GM18499 (cell line): Measurements from ENCODE around the gene PPFIA2.

Experiments
- ATAC-seq: cut with Tn5 transposase; IDR thresholded peaks from one replicate; pipeline ENCODE4 v1.9.1; 2021; ENCODE audit warnings: moderate number of reproducible peaks; ENCODE audit not compliant: insufficient read depth, unreplicated experiment

Gene PPFIA2

DNA sequence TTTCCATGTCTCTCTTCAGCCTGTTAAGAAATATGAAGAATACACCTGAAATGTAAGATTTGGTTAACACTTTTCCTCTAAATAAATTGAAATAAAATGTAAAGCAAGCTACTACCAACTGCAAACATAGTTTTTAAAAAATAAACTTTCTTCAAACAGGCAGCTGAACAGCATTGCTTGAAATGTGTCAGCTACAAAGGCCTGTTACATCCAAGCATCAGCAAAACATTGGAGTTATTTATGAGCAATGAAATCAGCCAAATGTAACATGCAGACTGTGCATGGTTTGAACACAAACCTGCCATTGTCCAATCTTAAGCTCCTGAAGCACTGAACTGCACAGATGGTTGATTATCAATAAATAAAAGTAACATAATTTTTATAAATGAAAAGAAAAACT lies 390.0 kb downstream of the PPFIA2 start:
- no peak for ATAC-seq

DNA sequence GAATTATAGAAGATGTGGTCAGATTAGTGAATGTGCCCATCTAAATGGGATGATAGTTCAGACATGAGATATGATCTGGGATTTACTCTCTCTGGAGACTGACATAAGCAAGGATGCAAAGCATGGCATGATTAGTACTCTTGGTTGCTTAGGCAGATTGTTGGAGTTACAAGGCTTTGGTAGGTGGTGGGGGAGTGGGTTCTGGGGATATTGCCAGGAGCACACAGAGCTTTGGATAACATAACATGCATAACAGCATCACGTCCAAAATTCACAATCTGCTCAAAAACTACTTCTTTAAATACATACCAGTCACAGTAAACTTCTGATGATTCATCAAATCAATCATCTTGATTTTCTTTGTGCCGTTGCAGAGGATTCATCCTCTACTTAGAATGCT lies 393.9 kb downstream of the PPFIA2 start:
- no peak for ATAC-seq

DNA sequence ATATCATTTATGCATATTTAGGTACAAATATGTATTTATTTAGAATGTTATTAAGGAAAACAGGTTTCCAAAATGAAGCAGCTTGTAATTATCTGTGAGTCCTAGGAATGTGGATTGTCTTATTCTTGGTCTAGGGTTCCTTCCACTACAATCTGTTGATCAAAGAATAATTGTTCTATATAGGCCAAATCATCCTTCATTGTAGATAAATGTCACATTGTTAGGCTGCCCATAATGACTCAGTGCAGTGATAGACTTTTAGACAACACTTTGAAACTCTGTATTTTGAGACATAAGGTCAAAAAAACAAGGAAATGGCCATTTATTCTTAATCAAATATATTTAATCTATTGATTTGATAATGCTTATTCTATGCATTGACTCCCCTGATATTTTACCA lies 398.2 kb downstream of the PPFIA2 start:
- ATAC-seq, result no peak

DNA sequence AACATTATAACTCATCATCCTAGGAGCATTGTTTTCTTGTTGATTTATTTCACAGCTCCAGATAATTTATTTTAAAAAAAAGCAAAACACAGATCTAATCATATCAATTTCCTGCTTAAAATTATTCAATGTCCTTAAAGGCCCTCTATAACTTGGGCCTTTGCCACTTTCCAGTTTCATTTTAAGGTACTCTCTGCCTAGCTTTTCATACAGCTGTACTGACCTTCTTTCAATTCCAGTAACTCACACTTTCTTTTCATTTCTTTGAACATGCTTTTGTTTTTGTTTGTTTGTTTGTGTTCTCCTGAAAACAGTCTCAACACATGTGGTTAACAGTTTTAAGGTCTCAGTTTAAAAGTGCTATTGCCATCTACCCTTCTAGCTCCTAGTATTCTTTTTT lies 399.4 kb downstream of the PPFIA2 start:
- no peak for ATAC-seq

DNA sequence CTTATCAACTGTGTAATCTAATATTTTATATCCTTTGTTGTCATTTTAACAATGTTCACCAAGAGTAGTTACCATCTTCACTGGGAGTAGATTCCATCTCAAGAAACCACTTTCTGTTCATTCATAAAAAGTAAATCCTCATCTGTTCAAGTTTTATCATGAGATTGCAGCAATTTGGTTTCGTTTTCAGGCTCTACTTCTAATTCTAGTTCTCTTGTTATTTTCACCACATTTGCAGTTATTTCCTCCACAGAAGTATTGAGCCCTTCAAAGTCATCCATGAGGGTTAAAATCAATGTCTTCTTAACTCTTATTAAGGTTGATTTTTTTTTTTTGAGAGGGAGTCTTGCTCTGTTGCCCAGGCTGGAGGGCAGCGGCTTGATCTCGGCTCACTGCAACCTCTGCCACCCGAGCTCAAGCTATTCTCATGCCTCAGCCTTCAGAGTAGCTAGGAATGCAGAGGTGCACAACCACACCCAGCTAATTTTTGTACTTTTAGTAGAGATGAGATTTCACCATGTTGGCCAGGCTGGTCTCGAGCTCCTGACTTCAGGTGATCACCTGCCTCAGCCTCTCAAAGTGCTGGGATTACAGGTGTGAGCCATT lies 404.7 kb downstream of the PPFIA2 start:
- no peak for ATAC-seq

DNA sequence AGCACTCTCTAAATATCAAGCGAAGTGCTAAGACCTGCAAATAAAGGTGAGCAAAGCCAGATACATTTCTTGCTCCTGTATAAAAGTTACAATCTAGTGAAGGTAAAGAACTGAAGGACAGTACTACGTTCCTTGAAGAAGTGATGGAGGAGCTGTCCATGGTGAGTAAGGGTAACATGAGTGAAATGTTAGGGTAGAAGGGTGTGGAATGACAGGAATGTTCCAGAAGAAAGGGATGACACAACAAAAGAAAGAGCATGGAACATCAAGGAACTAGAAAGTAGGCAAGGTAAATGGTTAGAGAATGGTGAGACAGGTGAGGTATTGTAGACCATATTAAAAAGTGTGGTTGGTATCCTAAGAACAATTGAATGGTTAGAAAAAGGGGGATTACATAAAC lies 408.8 kb downstream of the PPFIA2 start:
- no peak for ATAC-seq

- ATAC-seq, result no peak
Measured at GRCh38 chr12:81347404-81347803, 411.7 kb downstream of the PPFIA2 start.

- no peak for ATAC-seq
Measured at GRCh38 chr12:81340910-81341309, 418.2 kb downstream of the PPFIA2 start.

DNA sequence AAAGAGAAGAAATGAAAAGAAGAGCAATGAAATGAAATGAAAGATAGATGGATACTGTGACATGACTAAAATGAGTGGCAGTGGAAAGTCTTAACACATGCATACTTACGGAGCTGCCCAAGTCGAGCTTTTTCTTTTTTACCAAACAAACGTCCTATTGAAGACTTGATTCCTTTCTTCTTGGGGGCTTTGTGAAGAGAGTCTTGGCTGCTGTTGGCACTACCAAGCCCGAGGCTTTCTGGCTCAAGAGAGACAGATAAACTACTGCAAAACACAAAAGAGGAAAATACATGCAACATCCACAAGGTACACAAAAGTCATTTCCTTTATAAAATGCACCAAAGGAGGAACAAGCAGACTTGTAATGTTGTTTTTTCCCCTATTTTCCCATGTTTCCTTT lies 420.1 kb downstream of the PPFIA2 start:
- no peak for ATAC-seq

DNA sequence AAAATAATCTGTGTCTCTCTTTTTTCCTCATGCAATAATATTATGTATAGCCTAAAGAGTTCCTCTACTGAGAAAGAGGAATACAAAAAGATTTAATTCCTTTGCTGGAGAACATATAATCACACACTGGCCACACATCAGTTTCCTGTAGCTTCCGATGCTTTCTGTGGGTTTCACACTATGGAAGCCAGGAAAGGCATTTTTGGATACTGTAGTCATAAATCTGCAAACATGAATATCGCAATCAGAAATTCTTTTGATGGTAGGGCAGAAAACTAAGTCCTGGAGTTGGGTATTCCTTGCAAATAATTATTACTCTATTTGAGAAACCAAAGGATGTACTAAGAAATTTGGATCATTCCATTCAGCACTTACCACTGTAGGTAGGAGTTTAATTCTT lies 421.3 kb downstream of the PPFIA2 start:
- ATAC-seq, result no peak

- no peak for ATAC-seq
Measured at GRCh38 chr12:81333812-81334211, 425.3 kb downstream of the PPFIA2 start.

- no peak for ATAC-seq
Measured at GRCh38 chr12:81332054-81332453, 427.1 kb downstream of the PPFIA2 start.

GRCh38 chr12:81330480-81330879 lies 428.7 kb downstream of the PPFIA2 start:
- ATAC-seq, result no peak

DNA sequence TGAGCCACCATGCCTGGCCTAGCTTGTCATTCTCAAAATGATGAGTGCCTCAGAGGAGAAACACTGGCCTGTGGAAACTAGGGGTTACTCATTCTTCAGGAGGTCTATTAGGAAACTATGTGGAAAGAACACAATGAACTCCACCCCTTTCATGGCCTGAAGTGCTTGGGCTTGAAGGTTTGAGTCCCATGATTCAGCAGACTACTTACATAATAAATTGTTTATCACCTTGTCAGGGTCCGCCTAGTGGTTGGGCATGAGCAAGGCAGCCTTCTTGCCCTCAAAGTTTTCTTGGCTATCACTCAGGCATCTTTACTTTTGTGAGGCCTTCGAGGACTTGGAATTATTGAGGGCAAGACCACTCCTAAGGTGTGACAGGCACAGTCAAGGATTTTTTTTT lies 430.1 kb downstream of the PPFIA2 start:
- ATAC-seq, result no peak

GRCh38 chr12:81327425-81327824 lies 431.7 kb downstream of the PPFIA2 start:
- no peak for ATAC-seq

- ATAC-seq, result no peak
Measured at GRCh38 chr12:81325086-81325485, 434.1 kb downstream of the PPFIA2 start.

DNA sequence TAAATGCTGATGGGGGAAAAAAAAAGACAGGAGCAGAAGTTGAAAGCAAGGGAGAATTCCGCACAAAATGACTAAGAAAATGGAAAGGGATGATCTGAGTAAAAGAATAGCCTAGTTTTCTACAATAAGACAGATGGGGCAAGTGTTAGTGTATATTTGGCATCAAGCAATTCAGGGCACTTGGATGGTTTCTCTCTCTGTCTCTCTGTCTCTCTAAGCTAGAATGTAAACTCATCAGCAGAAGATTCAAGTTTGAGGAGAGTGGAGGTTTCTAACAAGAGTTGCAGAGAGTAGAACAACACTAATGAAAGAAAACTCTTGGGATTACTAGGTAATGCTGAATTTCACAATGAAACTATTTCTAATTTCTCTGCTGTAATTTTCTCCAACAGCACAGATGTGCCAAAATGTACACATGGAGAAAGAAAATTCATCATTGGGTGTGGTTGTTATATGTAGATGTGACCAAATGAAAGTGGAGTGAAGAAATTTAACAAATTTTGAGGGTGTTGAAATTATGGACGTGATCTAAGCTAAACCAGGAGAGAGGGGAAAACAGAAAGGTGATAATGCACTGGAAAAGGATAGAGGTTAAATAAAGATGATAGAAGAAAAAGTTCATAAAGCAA lies 444.1 kb downstream of the PPFIA2 start:
- no peak for ATAC-seq

DNA sequence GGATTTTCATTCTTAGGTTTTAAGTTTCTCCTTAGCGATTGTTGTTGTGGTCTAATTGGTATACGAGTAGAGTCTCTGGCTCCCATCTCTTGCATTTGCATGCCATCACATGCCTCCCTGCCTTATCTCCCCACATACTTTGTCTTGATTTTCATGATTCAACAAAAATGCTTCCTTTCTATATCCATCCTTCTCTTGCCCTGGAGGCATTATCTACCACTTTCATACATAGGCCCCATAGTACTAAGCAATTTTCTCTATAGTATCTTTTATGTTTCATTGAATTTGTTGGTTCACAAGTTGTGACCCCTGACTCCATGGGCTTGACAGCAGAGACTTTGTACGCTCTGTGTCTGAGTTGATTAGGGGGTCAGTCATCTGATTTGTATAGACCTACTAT lies 455.2 kb downstream of the PPFIA2 start:
- no peak for ATAC-seq

- ATAC-seq, result no peak
Measured at GRCh38 chr12:81300454-81300853, 458.7 kb downstream of the PPFIA2 start.

DNA sequence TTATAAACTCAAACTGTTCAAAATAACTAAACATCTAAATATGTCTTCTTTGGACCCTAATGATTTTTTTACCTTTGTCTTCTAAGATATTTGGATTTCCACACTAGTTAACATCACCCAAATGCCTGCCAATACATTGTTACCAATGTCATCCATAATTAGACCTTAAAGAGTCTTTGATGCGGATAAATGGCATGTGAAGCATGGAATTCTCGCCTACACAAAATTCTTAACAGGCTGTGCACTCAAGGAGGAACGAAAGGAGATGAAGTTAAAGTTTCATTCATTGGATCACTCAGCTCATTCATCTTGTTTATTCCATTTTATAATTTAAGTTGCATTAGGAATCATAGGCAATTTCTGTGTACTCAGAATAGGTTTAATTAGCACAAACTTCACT lies 461.5 kb downstream of the PPFIA2 start:
- no peak for ATAC-seq

- no peak for ATAC-seq
Measured at GRCh38 chr12:81296556-81297305, 462.4 kb downstream of the PPFIA2 start.

DNA sequence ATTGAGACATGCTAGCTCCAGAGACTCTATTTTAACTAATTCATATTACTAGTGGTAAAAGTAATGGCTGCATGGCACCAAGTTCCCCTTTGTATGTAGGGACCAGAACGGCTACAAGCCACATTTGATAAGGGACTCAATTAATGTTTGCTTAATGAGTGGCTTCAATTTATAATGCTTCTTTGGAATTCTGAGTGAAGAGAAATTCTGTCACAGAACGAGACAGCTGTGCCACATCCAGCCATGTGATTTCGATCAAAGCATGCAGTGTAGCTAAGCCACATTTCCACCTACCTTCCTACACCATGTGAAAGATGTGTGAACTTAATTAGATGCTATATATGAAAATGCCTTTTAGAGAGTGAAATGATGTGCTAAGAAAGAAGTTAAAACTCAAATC lies 463.9 kb downstream of the PPFIA2 start:
- no peak for ATAC-seq
